ENCODE measurements around the gene FABP3.

GRCh38 chr1:31399976-31400375, 27.1 kb upstream of the FABP3 start:
- TF ChIP-seq, protein P1, sequence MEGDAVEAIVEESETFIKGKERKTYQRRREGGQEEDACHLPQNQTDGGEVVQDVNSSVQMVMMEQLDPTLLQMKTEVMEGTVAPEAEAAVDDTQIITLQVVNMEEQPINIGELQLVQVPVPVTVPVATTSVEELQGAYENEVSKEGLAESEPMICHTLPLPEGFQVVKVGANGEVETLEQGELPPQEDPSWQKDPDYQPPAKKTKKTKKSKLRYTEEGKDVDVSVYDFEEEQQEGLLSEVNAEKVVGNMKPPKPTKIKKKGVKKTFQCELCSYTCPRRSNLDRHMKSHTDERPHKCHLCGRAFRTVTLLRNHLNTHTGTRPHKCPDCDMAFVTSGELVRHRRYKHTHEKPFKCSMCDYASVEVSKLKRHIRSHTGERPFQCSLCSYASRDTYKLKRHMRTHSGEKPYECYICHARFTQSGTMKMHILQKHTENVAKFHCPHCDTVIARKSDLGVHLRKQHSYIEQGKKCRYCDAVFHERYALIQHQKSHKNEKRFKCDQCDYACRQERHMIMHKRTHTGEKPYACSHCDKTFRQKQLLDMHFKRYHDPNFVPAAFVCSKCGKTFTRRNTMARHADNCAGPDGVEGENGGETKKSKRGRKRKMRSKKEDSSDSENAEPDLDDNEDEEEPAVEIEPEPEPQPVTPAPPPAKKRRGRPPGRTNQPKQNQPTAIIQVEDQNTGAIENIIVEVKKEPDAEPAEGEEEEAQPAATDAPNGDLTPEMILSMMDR (IDR thresholded peaks at IDR 0.05) = no peak
- TF ChIP-seq POLR2A (IDR thresholded peaks at IDR 0.05) = no peak

Data from lower leg skin (tissue), 3 donors.